Muscle of leg (tissue), 11 donors: ENCODE results near the gene HADH. TPM values are rescaled to one million over a fixed set of nuclear protein-coding genes. Genes with fewer than 3 reads are reported as not detected.

Experiments
- DNase-seq: peaks from one replicate; pipeline ENCODE4 v3.0.0; 2013
- H3K27ac ChIP-seq: one replicate; pipeline ENCODE4 v1.5.1; 2013; ENCODE audit warnings: mild to moderate bottlenecking, low read length, control low read depth
- H3K27me3 ChIP-seq: one replicate; pipeline ENCODE4 v1.6.1; 2013; ENCODE audit warnings: low read length; ENCODE audit not compliant: control insufficient read depth, insufficient read depth
- H3K36me3 ChIP-seq: one replicate; pipeline ENCODE4 v1.6.1; 2013; ENCODE audit warnings: low read length; ENCODE audit not compliant: control insufficient read depth, insufficient read depth
- H3K4me1 ChIP-seq: one replicate; pipeline ENCODE4 v1.6.1; 2013; ENCODE audit warnings: low read length; ENCODE audit not compliant: control insufficient read depth, insufficient read depth
- H3K4me3 ChIP-seq: one replicate; pipeline ENCODE4 v1.5.1; 2013; ENCODE audit warnings: low read length, control low read depth
- H3K9me3 ChIP-seq: replicated peaks from 2 replicates; pipeline ENCODE4 v1.6.1; 2013; ENCODE audit warnings: low read depth, low read length; ENCODE audit not compliant: control insufficient read depth
- WGBS: methylation state at CpG from one replicate; pipeline ENCODE4 v1.1.5; 2013; ENCODE audit warnings: missing lambda C conversion rate; ENCODE audit not compliant: insufficient coverage; 5-methylcytosine and 5-hydroxymethylcytosine counted together
- polyA plus RNA-seq, 8 donors: library from polyadenylated mRNA; unstranded; fragments of 120-200 nt; gene quantifications; one replicate each; pipeline versions ENCODE4 v1.2.1 to v1.2.3, GENCODE V29; 2013; ENCODE audit warnings: inconsistent platforms in 1 of 8, low replicate concordance in 1 of 8; ENCODE audit not compliant: insufficient read length in 8 of 8, insufficient read depth in 1 of 8
- total RNA-seq: library from RNA; stranded (reverse); fragments of 120-200 nt; gene quantifications from one replicate; pipeline ENCODE4 v1.2.4, GENCODE V29; 2013

The HADH gene
- total and polyA plus RNA-seq, 9 donors, result 27.3 to 121 (median 104) TPM

DNA sequence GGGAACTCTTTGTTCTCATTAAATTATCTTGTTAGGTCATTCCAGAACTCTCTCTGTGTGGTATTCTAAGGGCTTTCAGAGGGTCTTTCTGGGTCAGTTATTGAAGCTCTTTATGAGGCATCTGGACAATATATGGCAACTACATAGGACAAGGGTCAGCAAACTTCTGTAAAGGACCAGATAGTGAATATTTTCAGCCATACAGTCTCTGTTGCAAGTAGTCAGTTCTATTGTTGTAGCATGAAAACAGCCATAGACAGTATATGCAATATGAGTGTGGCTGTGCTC lies 35.1 kb downstream of the HADH start:
- H3K36me3 ChIP-seq, result peaks cover 66% of the 10 kb centered on the region
- H3K9me3 ChIP-seq, result no peaks in the 10 kb centered on the region
- no peaks in the 10 kb centered on the region for H3K4me1 ChIP-seq
- no peak overlapping the region for H3K27ac ChIP-seq
- DNase-seq, result no peak
- no peaks in the 10 kb centered on the region for H3K27me3 ChIP-seq
- no peak overlapping the region for H3K4me3 ChIP-seq

GRCh38 chr4:108029016-108029720 lies 39.5 kb downstream of the HADH start:
- 72% methylated on average over 9 of the region's 9 CpGs for WGBS
- DNase-seq, result no peak

DNA sequence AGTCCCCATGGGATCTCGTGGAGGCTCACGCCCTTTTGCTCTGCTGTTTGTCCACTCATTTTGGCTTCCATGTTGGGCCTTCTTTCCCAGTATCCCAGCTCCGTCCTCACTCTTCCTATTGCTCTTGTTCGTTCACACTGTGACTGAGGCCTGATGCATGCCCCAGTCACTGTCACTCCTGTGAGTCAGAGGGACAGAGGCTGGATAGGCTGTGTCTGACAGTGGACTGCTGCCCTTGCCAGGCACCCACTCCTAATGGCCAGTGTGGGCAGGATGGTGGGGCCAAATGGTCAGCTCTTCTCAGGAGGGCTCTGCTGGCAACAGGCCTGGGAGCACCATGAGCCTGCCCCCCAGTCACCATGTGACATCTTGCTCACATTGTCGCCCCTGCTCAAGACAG lies 40.0 kb downstream of the HADH start:
- no peak for DNase-seq
- H3K4me3 ChIP-seq, result no peak overlapping the region
- WGBS, result 96% methylated on average over 3 of the region's 5 CpGs
- H3K27ac ChIP-seq, result no peak overlapping the region
- no peaks in the 10 kb centered on the region for H3K27me3 ChIP-seq
- H3K9me3 ChIP-seq, result no peaks in the 10 kb centered on the region
- peaks cover 2% of the 10 kb centered on the region for H3K4me1 ChIP-seq
- H3K36me3 ChIP-seq, result peaks cover 62% of the 10 kb centered on the region

More at GRCh38 chr4:108029016-108029720, 39.5 kb downstream of the HADH start:
- Histone ChIP-seq H3K4me3 (no peak overlapping the region), H3K27me3 (no peaks in the 10 kb centered on the region), H3K36me3 (peaks cover 62% of the 10 kb centered on the region), H3K9me3 (no peaks in the 10 kb centered on the region), H3K27ac (no peak overlapping the region), H3K4me1 (peaks cover 2% of the 10 kb centered on the region)

DNA sequence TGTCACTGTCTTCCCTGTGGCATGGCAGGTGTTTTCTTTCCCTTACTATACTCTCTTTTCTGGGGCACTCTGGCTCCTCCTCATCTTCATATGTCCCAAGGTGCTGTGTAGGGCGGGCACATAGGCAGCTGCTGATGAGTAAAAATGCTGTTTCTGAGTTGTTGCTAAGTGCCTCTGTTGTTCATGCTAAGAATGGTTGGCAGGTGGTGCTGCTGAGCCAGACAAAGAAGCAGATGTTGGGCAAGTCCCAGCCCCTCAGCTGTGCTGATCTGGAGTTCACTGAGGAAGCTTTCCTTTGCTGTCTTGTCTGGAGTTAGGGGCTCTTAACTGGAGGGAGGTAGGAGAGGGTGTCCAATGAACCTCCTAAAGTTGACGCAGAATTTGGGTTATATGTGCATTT lies 40.6 kb downstream of the HADH start:
- Histone ChIP-seq H3K27ac (no peak overlapping the region), H3K36me3 (peaks cover 57% of the 10 kb centered on the region), H3K9me3 (no peaks in the 10 kb centered on the region), H3K4me1 (peaks cover 2% of the 10 kb centered on the region), H3K4me3 (no peak overlapping the region), H3K27me3 (no peaks in the 10 kb centered on the region)
- WGBS, result no CpG with 5 or more reads among the region's 2 CpGs
- peak; percentile 79 for DNase-seq

- Histone ChIP-seq H3K9me3 (no peaks in the 10 kb centered on the region), H3K36me3 (peaks cover 58% of the 10 kb centered on the region), H3K27ac (no peak overlapping the region), H3K27me3 (no peaks in the 10 kb centered on the region), H3K4me1 (peaks cover 2% of the 10 kb centered on the region), H3K4me3 (no peak overlapping the region)
- WGBS, result 100% methylated on average over 1 of the region's 4 CpGs
- DNase-seq, result no peak
Measured at GRCh38 chr4:108031427-108032083, 41.9 kb downstream of the HADH start.

DNA sequence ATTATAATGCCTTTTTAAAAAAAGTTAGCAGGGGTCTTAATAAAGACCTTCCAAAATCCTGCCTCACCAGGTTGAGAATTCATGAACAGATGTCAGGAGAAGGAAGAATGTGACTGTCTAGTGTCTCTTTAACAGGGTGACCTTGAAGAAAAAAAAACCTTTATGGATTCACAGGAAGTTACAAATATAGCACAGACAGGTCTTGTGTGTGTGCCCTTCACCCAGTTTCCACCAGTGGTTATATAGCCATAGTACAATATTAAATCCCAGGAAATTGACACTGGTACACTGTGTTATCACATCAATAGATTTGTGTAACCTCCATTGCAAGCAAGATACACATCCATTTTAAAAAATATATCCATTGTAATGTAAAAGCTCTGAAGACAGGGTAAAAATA lies 43.7 kb downstream of the HADH start:
- no peak for DNase-seq
- H3K27ac ChIP-seq, result no peak overlapping the region
- no peaks in the 10 kb centered on the region for H3K9me3 ChIP-seq
- no peaks in the 10 kb centered on the region for H3K27me3 ChIP-seq
- H3K4me1 ChIP-seq, result peaks cover 2% of the 10 kb centered on the region
- peaks cover 41% of the 10 kb centered on the region for H3K36me3 ChIP-seq
- no peak overlapping the region for H3K4me3 ChIP-seq

DNA sequence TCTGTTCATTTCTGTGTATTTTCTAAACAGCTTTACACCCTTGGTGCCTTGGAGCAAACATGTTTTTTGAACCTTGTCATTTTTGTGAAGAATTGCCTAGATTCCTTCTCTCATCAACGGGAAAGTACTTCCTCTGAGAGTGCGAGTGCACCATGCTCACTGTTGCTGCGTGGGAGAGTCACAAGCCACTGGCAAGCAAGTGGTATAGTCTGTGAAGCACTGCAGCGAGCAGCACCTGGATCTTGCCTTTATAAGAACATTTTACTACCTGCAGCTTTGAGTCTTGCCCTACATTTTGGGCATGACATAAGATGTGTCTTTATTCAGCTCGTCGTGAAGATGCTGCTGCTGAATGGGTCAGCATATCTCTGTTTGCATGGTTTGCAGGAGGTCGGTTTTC lies 44.9 kb downstream of the HADH start:
- Histone ChIP-seq H3K27ac (no peak overlapping the region), H3K9me3 (no peaks in the 10 kb centered on the region), H3K4me1 (peaks cover 2% of the 10 kb centered on the region), H3K27me3 (no peaks in the 10 kb centered on the region), H3K36me3 (peaks cover 34% of the 10 kb centered on the region), H3K4me3 (no peak overlapping the region)
- no peak for DNase-seq
- WGBS, result 65% methylated on average over 3 of the region's 7 CpGs

DNA sequence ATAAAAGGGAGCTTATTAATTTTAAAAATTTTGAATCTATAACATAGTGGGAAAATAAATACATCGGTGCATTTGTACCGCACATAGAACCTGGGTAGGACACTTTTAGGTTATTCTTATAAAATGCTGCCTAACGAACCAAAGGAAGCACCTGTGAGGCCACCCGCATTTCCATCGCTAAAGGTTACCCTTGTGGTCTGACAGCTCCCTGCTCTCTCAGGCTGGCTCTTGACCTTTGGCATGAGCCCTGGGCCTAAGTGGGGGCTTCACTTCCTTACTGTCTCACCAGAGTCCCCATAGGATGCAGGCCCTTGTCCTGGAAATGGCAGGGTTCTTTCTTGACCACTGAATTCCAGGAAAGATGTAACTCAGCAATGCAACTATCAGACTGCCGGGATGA lies 46.0 kb downstream of the HADH start:
- Histone ChIP-seq H3K9me3 (peaks cover 2% of the 10 kb centered on the region), H3K27ac (no peak overlapping the region), H3K27me3 (no peaks in the 10 kb centered on the region), H3K4me1 (no peaks in the 10 kb centered on the region), H3K36me3 (peaks cover 33% of the 10 kb centered on the region), H3K4me3 (no peak overlapping the region)
- WGBS, result 76% methylated on average over 4 of the region's 6 CpGs
- no peak for DNase-seq

GRCh38 chr4:108036213-108036612 lies 46.5 kb downstream of the HADH start:
- Histone ChIP-seq H3K27ac (no peak overlapping the region), H3K9me3 (peaks cover 2% of the 10 kb centered on the region), H3K27me3 (no peaks in the 10 kb centered on the region), H3K4me1 (no peaks in the 10 kb centered on the region), H3K4me3 (no peak overlapping the region), H3K36me3 (peaks cover 29% of the 10 kb centered on the region)
- no peak for DNase-seq
- WGBS, result 80% methylated on average over 2 of the region's 7 CpGs

GRCh38 chr4:108037884-108038283 lies 48.2 kb downstream of the HADH start:
- peaks cover 22% of the 10 kb centered on the region for H3K36me3 ChIP-seq
- no CpG with 5 or more reads among the region's 2 CpGs for WGBS
- H3K27me3 ChIP-seq, result no peaks in the 10 kb centered on the region
- no peak for DNase-seq
- H3K4me1 ChIP-seq, result no peaks in the 10 kb centered on the region
- H3K27ac ChIP-seq, result no peak overlapping the region
- H3K9me3 ChIP-seq, result peaks cover 2% of the 10 kb centered on the region
- no peak overlapping the region for H3K4me3 ChIP-seq

DNA sequence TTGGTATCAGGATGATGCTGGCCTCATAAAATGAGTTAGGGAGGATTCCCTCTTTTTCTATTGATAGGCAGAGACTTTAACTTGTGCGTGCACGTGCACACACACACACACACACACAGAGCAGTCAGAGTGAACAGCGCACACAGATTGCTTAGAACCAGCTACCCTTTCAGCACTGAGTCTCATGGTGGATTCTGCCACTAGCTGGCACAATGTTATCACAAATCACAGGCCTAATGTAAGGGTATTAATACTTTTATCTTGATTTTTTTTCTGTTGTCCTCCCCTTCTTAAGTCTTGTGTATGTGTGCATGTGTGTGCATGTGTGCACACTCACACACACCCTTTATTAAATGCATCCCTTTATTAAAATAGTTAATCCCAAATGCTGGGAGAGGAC lies 53.2 kb downstream of the HADH start:
- H3K27ac ChIP-seq, result no peak overlapping the region
- no CpG with 5 or more reads among the region's 3 CpGs for WGBS
- H3K36me3 ChIP-seq, result peaks cover 3% of the 10 kb centered on the region
- H3K4me3 ChIP-seq, result no peak overlapping the region
- peaks cover 2% of the 10 kb centered on the region for H3K9me3 ChIP-seq
- H3K4me1 ChIP-seq, result peaks cover 4% of the 10 kb centered on the region
- no peak for DNase-seq
- no peaks in the 10 kb centered on the region for H3K27me3 ChIP-seq
